IPS-18a (cell line): ENCODE results near the gene PRKN.

Source experiments
- H3K27ac ChIP-seq: one replicate; pipeline ENCODE4 v1.5.1; 2013; ENCODE audit warnings: low read length
- H3K27me3 ChIP-seq: one replicate; pipeline ENCODE4 v1.6.1; 2013; ENCODE audit warnings: mild to moderate bottlenecking, low read length; ENCODE audit not compliant: control insufficient read depth, insufficient read depth
- H3K36me3 ChIP-seq: one replicate; pipeline ENCODE4 v1.6.1; 2013; ENCODE audit warnings: low read depth, low read length; ENCODE audit not compliant: control insufficient read depth
- H3K4me1 ChIP-seq: one replicate; pipeline ENCODE4 v1.6.1; 2013; ENCODE audit warnings: low read depth, low read length; ENCODE audit not compliant: control insufficient read depth
- H3K4me3 ChIP-seq: one replicate; pipeline ENCODE4 v1.5.1; 2013; ENCODE audit warnings: low read length
- H3K9ac ChIP-seq: one replicate; pipeline ENCODE4 v1.6.1; 2013; ENCODE audit warnings: mild to moderate bottlenecking, low read length, moderate library complexity
- H3K9me3 ChIP-seq: one replicate; pipeline ENCODE4 v1.6.1; 2013; ENCODE audit warnings: low read depth, low read length; ENCODE audit not compliant: control insufficient read depth

The PRKN gene

GRCh38 chr6:162157167-162157870 lies 570.2 kb downstream of the PRKN start:
- Histone ChIP-seq H3K27ac (no peak overlapping the region), H3K9me3 (no peaks in the 10 kb centered on the region), H3K36me3 (no peaks in the 10 kb centered on the region), H3K4me3 (no peak overlapping the region), H3K4me1 (no peaks in the 10 kb centered on the region), H3K9ac (no peak overlapping the region), H3K27me3 (no peaks in the 10 kb centered on the region)

GRCh38 chr6:162156146-162156545 lies 571.4 kb downstream of the PRKN start:
- H3K36me3 ChIP-seq = no peaks in the 10 kb centered on the region
- no peak overlapping the region for H3K27ac ChIP-seq
- no peak overlapping the region for H3K4me3 ChIP-seq
- no peaks in the 10 kb centered on the region for H3K9me3 ChIP-seq
- H3K27me3 ChIP-seq = no peaks in the 10 kb centered on the region
- no peak overlapping the region for H3K9ac ChIP-seq
- H3K4me1 ChIP-seq = no peaks in the 10 kb centered on the region

GRCh38 chr6:162154930-162155329 lies 572.6 kb downstream of the PRKN start:
- Histone ChIP-seq H3K9me3 (no peaks in the 10 kb centered on the region), H3K9ac (no peak overlapping the region), H3K4me3 (no peak overlapping the region), H3K27ac (no peak overlapping the region), H3K27me3 (no peaks in the 10 kb centered on the region), H3K4me1 (peaks cover 3% of the 10 kb centered on the region), H3K36me3 (no peaks in the 10 kb centered on the region)

GRCh38 chr6:162154001-162154400 lies 573.6 kb downstream of the PRKN start:
- H3K9me3 ChIP-seq = no peaks in the 10 kb centered on the region
- no peaks in the 10 kb centered on the region for H3K27me3 ChIP-seq
- H3K4me1 ChIP-seq = peaks cover 11% of the 10 kb centered on the region
- H3K36me3 ChIP-seq = no peaks in the 10 kb centered on the region
- H3K27ac ChIP-seq = no peak overlapping the region
- no peak overlapping the region for H3K4me3 ChIP-seq
- H3K9ac ChIP-seq = no peak overlapping the region

GRCh38 chr6:162153120-162153519 lies 574.4 kb downstream of the PRKN start:
- H3K9ac ChIP-seq = no peak overlapping the region
- no peaks in the 10 kb centered on the region for H3K36me3 ChIP-seq
- no peak overlapping the region for H3K27ac ChIP-seq
- peaks cover 11% of the 10 kb centered on the region for H3K4me1 ChIP-seq
- no peak overlapping the region for H3K4me3 ChIP-seq
- H3K27me3 ChIP-seq = no peaks in the 10 kb centered on the region
- H3K9me3 ChIP-seq = no peaks in the 10 kb centered on the region

GRCh38 chr6:162151021-162151665 lies 576.4 kb downstream of the PRKN start:
- no peak overlapping the region for H3K9ac ChIP-seq
- H3K27me3 ChIP-seq = no peaks in the 10 kb centered on the region
- H3K4me1 ChIP-seq = peaks cover 11% of the 10 kb centered on the region
- no peak overlapping the region for H3K27ac ChIP-seq
- no peak overlapping the region for H3K4me3 ChIP-seq
- H3K9me3 ChIP-seq = no peaks in the 10 kb centered on the region
- no peaks in the 10 kb centered on the region for H3K36me3 ChIP-seq

GRCh38 chr6:162150295-162150694 lies 577.3 kb downstream of the PRKN start:
- H3K4me1 ChIP-seq = peaks cover 11% of the 10 kb centered on the region
- no peak overlapping the region for H3K9ac ChIP-seq

GRCh38 chr6:162149786-162150185 lies 577.8 kb downstream of the PRKN start:
- Histone ChIP-seq H3K4me3 (no peak overlapping the region), H3K27ac (no peak overlapping the region), H3K27me3 (no peaks in the 10 kb centered on the region), H3K4me1 (peaks cover 11% of the 10 kb centered on the region), H3K9me3 (no peaks in the 10 kb centered on the region), H3K36me3 (no peaks in the 10 kb centered on the region), H3K9ac (no peak overlapping the region)

More at GRCh38 chr6:162150295-162150694, 577.3 kb downstream of the PRKN start:
- H3K36me3 ChIP-seq = no peaks in the 10 kb centered on the region
- no peaks in the 10 kb centered on the region for H3K9me3 ChIP-seq
- no peak overlapping the region for H3K27ac ChIP-seq
- no peak overlapping the region for H3K4me3 ChIP-seq
- H3K27me3 ChIP-seq = no peaks in the 10 kb centered on the region

- Histone ChIP-seq H3K4me1 (peaks cover 11% of the 10 kb centered on the region), H3K36me3 (no peaks in the 10 kb centered on the region), H3K9ac (no peak overlapping the region), H3K4me3 (no peak overlapping the region), H3K27ac (no peak overlapping the region), H3K27me3 (no peaks in the 10 kb centered on the region), H3K9me3 (no peaks in the 10 kb centered on the region)
Measured at GRCh38 chr6:162147805-162148204, 579.8 kb downstream of the PRKN start.

GRCh38 chr6:162147281-162147680 lies 580.3 kb downstream of the PRKN start:
- no peak overlapping the region for H3K9ac ChIP-seq
- H3K9me3 ChIP-seq = no peaks in the 10 kb centered on the region
- no peak overlapping the region for H3K4me3 ChIP-seq
- H3K36me3 ChIP-seq = no peaks in the 10 kb centered on the region
- no peak overlapping the region for H3K27ac ChIP-seq
- peaks cover 11% of the 10 kb centered on the region for H3K4me1 ChIP-seq
- no peaks in the 10 kb centered on the region for H3K27me3 ChIP-seq

- Histone ChIP-seq H3K27me3 (no peaks in the 10 kb centered on the region), H3K9me3 (no peaks in the 10 kb centered on the region), H3K36me3 (no peaks in the 10 kb centered on the region), H3K4me3 (no peak overlapping the region), H3K4me1 (no peaks in the 10 kb centered on the region), H3K27ac (no peak overlapping the region), H3K9ac (no peak overlapping the region)
Measured at GRCh38 chr6:162140251-162140852, 587.2 kb downstream of the PRKN start.
